GM18868 (cell line): ENCODE data around the gene ZBTB17.

Experiments
- ATAC-seq: cut with Tn5 transposase; IDR thresholded peaks from one replicate; pipeline ENCODE4 v1.9.1; 2021; ENCODE audit warnings: mild to moderate bottlenecking, moderate library complexity; ENCODE audit not compliant: unreplicated experiment

The ZBTB17 gene

DNA sequence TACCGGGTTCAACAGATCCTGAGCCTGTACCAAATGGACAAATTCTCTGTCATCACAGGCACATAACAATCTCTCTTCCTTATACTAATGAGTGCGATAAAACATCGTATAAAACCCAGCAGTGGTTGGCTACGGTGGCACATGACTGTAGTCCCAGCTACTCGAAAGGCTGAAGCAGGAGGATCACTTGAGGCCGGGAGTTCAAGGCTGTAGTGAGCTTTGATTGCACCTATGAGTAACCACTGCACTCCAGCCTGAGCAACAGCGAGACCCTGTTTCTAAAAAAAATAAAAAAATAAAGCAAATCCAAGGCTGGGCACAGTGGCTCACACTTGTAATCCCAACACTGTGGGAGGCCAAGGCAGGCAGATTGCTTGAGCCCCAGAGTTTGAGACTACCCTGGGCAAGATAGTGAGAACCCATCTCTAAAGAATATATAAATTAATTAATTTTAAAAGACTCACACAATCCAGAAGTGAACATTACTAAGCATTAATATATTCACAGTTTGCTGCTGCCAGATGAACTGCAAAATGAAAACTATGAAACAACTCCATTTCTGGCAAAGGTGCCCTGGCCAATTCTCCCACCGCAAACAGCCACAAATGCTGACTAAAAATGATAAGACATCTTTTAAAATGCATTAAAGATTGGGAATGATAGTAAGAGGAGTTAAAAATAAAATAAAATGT, 13.1 kb downstream of the ZBTB17 start:
- ATAC-seq: no peak

DNA sequence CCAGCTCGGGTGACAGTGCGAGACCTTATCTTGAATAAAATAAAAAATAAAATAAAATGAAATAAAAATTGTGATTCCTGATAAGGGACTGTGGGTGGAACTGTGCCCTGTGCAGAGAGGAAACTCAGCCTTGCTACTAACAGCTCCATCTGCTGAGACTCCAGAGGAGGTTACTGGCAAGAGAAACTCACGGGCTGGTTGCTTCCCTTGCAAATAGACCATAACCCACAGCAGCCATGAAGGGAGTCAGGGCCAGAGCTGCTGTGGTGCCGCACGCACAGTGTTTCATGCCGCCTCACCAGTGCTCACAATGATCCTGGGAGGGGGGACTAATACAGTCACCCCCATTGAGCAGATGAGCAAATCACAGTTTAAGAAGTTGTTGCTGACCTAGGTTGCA, 13.7 kb downstream of the ZBTB17 start:
- no peak for ATAC-seq

- no peak for ATAC-seq
Measured at GRCh38 chr1:15961492-15961891, 14.4 kb downstream of the ZBTB17 start.

- ATAC-seq: no peak
Measured at GRCh38 chr1:15960808-15961207, 15.1 kb downstream of the ZBTB17 start.

DNA sequence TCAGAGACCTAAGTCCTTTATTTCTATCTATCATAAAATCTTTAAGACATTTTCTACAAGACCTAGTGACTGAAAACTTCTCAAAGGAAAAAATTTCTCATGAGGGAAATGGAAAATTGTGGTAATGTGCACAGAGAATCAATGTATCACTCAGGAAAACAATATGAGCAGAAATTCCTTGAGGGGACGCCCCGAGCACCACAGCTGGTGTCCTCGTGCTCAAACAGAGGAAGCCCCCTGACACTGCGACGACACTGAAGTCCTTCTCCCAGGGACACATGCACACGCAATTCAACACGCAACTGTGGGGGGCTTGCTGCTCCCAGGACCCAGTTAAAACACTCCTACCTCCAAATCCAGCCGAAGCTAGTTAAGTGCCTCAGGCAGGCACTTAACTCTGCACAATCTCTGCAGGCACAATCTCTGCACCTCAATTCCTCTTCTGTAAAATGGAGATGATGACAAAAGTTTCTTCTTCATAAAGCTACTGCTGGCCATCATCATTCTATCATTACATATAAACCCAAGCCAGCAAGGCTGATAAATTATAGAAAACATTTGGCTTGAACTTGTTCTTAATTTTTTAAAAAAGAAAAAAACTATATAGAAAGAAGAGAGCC, 16.0 kb downstream of the ZBTB17 start:
- no peak for ATAC-seq

DNA sequence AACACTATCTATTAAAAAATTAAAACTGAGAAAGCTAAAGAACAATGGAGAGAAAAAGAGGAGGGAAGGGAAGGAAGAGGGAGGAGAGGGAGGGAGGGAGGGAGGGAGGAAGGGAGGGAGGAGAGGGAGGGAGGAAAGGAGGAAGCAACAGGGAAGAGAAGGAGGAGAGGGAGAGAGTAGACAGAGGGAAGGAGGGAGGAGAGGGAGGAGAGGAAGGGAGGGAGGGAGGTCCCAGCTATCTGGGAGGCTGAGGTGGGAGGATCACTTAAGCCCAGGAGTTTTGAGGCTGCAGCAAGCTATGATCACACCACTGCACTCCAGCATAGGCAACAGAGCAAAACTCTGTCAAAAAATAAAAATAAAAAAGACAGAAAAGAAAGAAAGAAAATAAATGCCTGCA, 16.5 kb downstream of the ZBTB17 start:
- no peak for ATAC-seq

- ATAC-seq: no peak
Measured at GRCh38 chr1:15958793-15959192, 17.1 kb downstream of the ZBTB17 start.

DNA sequence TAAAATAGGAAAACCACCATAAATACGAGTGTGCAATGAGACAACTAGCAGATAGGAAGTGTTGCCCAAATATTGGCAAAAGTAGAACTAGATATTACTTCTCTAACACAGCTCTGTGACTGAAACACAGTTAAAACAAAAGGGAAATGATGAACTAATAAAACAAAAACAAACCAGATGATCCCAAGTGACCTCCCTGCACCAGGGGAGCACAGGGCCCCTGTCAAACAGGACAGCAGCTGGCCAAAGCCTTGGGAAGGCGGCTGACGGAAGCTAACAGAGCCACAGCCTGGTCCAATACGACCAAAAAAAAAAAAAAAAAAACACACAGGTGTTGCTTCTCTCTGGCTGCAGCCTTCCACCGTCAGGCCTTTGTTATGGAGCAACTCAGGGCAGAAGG, 17.8 kb downstream of the ZBTB17 start:
- no peak for ATAC-seq

- no peak for ATAC-seq
Measured at GRCh38 chr1:15957221-15958095, 18.4 kb downstream of the ZBTB17 start.

GRCh38 chr1:15956150-15956549, 19.8 kb downstream of the ZBTB17 start:
- ATAC-seq: no peak

- ATAC-seq: no peak
Measured at GRCh38 chr1:15955552-15955951, 20.3 kb downstream of the ZBTB17 start.

GRCh38 chr1:15954316-15954715, 21.6 kb downstream of the ZBTB17 start:
- no peak for ATAC-seq

DNA sequence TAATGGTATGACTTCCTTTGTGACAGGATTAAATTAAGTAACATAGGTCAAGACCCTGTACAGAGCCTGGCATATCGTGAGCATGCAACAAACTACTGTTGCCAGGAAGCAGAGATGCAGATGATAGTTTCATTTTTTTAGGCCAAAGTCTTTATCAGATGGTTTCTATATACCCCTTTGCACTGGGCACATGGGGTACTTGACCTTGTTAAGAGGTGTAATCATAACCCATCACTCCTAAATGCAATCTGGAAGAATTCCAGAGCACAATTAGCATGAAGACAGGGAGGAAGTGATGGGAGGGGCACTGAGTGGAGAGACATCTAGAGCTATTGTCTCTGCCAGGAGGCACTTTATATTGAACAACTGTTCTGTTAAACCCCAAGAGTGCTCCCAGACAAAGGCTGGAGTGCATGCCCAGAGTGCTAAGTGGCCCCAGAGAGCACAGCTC, 22.1 kb downstream of the ZBTB17 start:
- no peak for ATAC-seq

- ATAC-seq: no peak
Measured at GRCh38 chr1:15953294-15953771, 22.6 kb downstream of the ZBTB17 start.

DNA sequence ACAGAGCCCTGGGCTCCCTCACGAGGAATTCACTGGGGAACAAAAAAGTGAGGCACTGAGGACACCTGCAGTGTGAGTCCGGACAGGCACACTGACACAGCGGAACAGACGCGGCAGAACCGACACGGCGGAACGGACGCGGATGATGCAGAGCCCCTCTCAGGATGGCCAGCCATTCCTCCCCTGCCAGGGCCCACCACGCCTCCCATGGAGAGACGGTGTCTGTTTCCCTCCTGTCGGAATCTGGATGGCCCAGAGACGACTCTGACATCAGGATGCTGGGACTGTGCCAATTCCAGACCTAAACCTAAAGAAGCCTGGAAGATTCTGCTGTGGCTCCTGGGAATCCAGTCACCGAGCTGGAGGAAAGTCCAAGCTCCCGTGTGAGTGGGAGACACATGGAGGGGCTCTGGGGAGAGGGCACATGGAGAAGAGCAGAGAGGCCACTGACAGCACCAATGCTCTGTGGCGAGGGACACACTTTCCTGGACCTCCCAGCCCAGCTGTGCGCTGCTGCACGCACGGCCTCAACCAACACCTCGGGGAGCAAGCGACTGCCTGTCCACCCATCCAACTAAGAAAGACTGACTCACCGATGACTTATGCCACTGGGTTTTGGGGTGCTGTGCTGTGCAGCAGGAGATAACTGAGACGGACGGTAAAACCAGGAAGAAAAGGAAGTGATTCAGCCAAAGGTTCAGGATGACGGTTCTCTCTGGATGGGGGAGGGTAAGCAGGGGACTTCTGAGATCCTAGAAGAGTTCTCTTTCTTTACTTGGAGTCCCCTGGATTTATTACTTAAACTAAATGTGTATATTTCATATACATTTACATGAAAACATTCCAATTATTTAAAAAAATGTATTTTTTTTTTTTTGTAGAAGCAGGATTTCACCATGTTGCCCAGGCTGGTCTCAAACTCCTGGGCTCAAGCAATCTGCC, 23.3 kb downstream of the ZBTB17 start:
- ATAC-seq: no peak

DNA sequence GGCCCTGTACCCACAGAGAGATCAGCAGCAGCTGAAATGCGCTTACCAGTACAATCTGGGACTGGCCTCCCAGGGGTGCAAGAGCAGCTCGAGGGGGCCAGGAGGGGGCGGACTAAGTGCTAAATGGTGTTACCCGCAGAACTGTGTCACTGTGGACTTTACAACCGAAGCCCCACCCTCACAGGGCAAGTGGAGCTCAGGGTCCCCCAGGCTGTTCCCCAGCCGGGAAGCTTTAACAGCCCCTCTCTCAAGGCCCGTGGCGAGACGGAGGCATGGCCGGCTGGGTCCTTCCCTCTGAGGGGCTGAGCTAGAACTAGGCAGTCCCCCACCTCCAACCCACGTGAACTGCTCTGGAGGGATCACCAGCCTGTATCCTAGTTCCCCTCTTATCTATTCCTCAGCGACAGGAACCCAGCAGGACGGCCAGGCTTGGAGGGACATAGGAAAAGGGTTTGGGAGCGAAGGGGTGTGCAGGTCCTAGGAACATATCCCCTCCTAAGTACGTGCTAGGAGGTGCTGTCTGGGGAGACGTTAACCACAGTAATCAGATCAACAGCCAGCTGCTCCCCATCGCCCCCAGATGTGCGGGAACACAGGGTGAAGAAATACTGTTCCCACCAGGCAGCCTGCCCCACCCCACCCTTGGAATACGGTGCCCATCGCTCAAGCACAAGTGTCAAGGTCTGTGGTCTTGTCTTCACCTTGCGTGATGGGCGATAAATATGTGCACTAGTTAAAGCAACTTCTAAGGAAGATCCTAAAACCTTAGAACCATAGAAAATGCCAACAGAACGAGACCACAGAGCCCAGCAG, 24.4 kb downstream of the ZBTB17 start:
- ATAC-seq: no peak

DNA sequence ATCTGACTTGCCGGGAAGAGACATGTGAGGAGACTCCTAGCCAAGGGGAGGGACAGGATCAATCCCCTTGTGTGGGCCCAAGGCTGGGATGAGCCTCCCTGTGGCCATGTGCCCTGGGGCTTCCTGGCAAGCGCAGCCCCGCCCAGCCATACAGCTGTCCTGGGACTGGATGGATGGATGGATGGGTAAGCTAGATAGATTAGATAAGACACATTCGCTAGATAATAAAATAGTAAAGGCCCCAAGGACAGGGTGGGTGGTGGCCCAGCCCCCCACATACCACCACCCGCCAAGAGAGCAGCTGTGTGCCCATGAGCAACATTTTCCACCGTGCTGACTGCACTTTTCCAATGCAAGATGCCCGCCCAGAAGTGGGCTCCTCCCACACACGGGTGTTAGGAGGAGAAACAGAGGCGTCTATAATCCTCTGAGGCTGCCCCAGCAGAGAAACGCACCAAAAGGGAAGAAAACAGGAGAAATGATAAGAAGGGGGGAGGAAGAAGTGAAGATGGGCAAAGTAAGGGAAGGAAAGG, 25.1 kb downstream of the ZBTB17 start:
- ATAC-seq: no peak

DNA sequence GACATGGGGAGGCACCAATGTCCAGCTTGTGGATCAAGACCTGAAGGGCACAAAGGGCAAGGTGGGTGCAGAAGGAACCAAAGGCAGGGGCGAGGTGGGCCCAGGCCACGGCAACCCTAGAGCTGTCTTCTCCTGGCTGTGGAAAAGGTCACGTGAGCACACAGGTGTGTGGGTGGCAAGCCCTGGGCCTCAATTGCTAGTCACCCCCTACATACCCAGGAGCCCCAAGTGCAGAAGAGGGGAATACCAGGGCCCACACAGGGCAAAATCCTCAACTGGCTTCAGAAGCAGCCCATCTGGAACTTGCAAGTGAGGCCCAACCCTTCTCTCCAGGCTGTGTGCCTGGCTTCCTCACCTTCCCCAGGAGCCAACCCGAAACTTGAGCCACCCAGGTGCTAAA, 25.6 kb downstream of the ZBTB17 start:
- ATAC-seq: no peak

DNA sequence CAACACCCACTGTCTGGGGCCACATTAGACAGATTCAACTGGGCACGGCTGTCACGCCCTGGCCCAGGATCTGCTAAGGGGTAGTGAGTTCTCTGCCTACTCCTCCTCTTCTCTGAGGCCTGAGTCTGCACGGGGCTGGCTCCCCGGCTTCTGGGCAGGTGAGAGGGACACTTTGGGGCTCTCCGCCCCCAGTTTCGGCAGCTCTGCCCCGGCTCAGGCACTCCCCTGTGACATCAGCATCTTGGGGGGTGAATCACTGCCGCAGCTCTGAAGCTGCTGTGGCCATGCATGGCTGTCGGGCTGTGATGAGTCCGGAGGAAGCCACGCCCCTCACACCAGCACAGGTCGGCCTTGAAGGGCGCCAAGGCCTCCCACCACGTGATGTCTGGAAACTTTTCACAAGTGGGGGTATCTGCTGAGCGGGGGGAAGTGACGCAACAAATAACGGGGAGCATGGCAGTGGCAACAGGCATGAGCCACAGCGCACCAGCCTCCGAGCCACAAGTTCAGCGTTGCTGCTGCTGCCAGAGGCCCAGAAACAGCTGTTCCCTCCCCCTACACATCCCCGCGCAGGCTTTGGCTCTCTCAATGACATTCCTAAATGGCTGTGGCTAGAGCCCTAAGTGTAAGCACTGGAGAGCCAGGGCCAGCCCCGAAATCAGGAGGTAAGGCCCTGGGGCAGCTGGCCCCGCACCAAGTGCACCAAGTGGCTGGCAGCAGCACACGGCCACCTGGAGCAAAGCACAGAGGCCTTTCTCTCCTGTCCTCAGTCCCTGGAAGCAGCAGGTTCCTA, 26.3 kb downstream of the ZBTB17 start:
- ATAC-seq: peak; percentile 74
